ENCODE measurements around the gene TXLNG. TPM values are rescaled to one million over a fixed set of nuclear protein-coding genes. Genes with fewer than 3 reads are reported as not detected.

Gene TXLNG
- total and polyA plus RNA-seq, 2 of the 13 experiments (the other 11 are each of a cell fraction or from before 2014, with no cell fraction given) = 13.1 to 15.5 TPM

- TF ChIP-seq HNRNPK (IDR thresholded peaks at IDR 0.05; ENCODE audit: low read depth, low read length, poor library complexity, severe bottlenecking) = no peak
- TF ChIP-seq KLF12 (CRISPR knock-in tag; IDR thresholded peaks at IDR 0.05; ENCODE audit: borderline replicate concordance) = no peak
These were observed 18.7 kb downstream of the TXLNG start (continued) for GRCh38 chrX:16804923-16805464.

- Histone ChIP-seq H2AFZ (ENCODE audit: low read length) (no peak overlapping the region), H3K27me3 (ENCODE audit: control insufficient read depth in 1 of 2, insufficient read depth in 2 of 2, low read length in 2 of 2) (no peaks in the 10 kb centered on the region), H3K4me1 (ENCODE audit: insufficient read depth, low read length) (peaks cover 18% of the 10 kb centered on the region), H3K4me3 (replicated peaks in 1 of 3; ENCODE audit: insufficient read depth in 1 of 3, low read depth in 2 of 3, low read length in 3 of 3) (peak overlapping the region in 2 of 3 experiments; percentile 16 to 40; a peak in 1 of 6 replicates), H3K79me2 (ENCODE audit: insufficient read depth, low read length) (peaks cover 55% of the 10 kb centered on the region), H3K27ac (ENCODE audit: extremely low read length, insufficient read depth, low read length) (peak overlapping the region; percentile 48), H4K20me1 (ENCODE audit: insufficient read depth, low read length) (peaks cover 2% of the 10 kb centered on the region), H3K4me2 (ENCODE audit: low read depth, low read length) (peak overlapping the region; percentile 42), H3K36me3 (replicated peaks in 1 of 2; ENCODE audit: control insufficient read depth in 1 of 2, insufficient read depth in 2 of 2, low read length in 2 of 2) (no peaks in the 10 kb centered on the region), H3K9me3 (ENCODE audit: low read length) (no peaks in the 10 kb centered on the region), H3K9ac (ENCODE audit: insufficient read depth, low read depth, low read length) (0 out of 2 replicates have a peak overlapping the region, but pooled peaks have one; percentile 40)
- DNase-seq (ENCODE audit: low spot score) (no peak), ATAC-seq (peak; percentile 70), FAIRE-seq (no peak)
- no peak for TF ChIP-seq GATA4 (IDR thresholded peaks at IDR 0.05; ENCODE audit: borderline replicate concordance, low read depth)
- TF ChIP-seq ZNF33A (CRISPR knock-in tag; IDR thresholded peaks at IDR 0.05; ENCODE audit: borderline replicate concordance) = no peak
- no peak for TF ChIP-seq NR2F6 (IDR thresholded peaks at IDR 0.05)
- no peak for TF ChIP-seq NR2F6 (CRISPR knock-in tag; IDR thresholded peaks at IDR 0.05)
- no peak for TF ChIP-seq NFKBIZ (CRISPR knock-in tag; IDR thresholded peaks at IDR 0.05)
- TF ChIP-seq PHF21A (CRISPR knock-in tag; IDR thresholded peaks at IDR 0.05) = no peak
- 0 out of 2 replicates have a peak, but pooled peaks have one; percentile 6 for TF ChIP-seq THAP11 (CRISPR knock-in tag; IDR thresholded peaks at IDR 0.05)
- no peak for TF ChIP-seq CENPX (CRISPR knock-in tag; IDR thresholded peaks at IDR 0.05)
- 0 out of 2 replicates have a peak, but pooled peaks have one; percentile 19 for TF ChIP-seq BCL6 (CRISPR knock-in tag; IDR thresholded peaks at IDR 0.05)
- no peak for TF ChIP-seq RAD21 (CRISPR knock-in tag; IDR thresholded peaks at IDR 0.05)
- ChIA-PET CTCF (ENCODE audit: low intra/inter-chr PET ratio, low total read pairs) (no interaction called here), POLR2A (interaction anchor here (1.3 to 2.1 kb wide), 3 partner anchors 22 to 88 kb away, joined by 6 to 16 read pairs (median 6); partner anchors contain the start of genes SYAP1 and TXLNG)
- in situ Hi-C loops (cut with HindIII; ENCODE audit: extremely low pct_ligation_motif_present, low pct_unique_long_range_greater_than_20kb) = no loop called here
- BruUV-seq (replicated peaks) = no TSS peak
- intact Hi-C loops (cut with micrococcal nuclease; ENCODE audit: unreplicated experiment) = no loop called here
These were observed 21.3 kb downstream of the TXLNG start for GRCh38 chrX:16807548-16807947.
